ENCODE data around the gene DPP9.

DPP9 gene

GRCh38 chr19:4640247-4641000 lies 83.2 kb downstream of the DPP9 start:
- peak overlapping the region; percentile 78 for H3K4me2 ChIP-seq (ENCODE audit: low read depth, low read length, poor library complexity, severe bottlenecking)
- H3K27me3 ChIP-seq (ENCODE audit: insufficient read depth, low read length, poor library complexity, severe bottlenecking): no peaks in the 10 kb centered on the region
- H3K36me3 ChIP-seq (ENCODE audit: insufficient read depth, low read length): no peaks in the 10 kb centered on the region
- H3K9me3 ChIP-seq (ENCODE audit: insufficient read depth, low read depth, low read length): no peaks in the 10 kb centered on the region
- H3F3A ChIP-seq (ENCODE audit: low read depth): no peaks in the 10 kb centered on the region
- no peak overlapping the region for H2AFZ ChIP-seq (ENCODE audit: low read length)
- peaks cover 33% of the 10 kb centered on the region for H3K79me2 ChIP-seq (ENCODE audit: insufficient read depth, low read length)
- no peak for TF ChIP-seq EZH2phosphoT487 (IDR thresholded peaks at IDR 0.05; ENCODE audit: borderline replicate concordance)
- no peak for TF ChIP-seq CTCF (conservative IDR thresholded peaks at IDR 0.05; ENCODE audit: low read length)
- H3K9ac ChIP-seq (ENCODE audit: low read depth, low read length, poor library complexity, severe bottlenecking): peak overlapping the region; percentile 91
- peak overlapping the region; percentile 96 for H3K4me3 ChIP-seq (ENCODE audit: low read length, poor library complexity, severe bottlenecking)
- peaks cover 39% of the 10 kb centered on the region for H3K4me1 ChIP-seq (ENCODE audit: insufficient read depth, low read length, poor library complexity, severe bottlenecking)
- H3K9me2 ChIP-seq (replicated peaks; ENCODE audit: low read depth, low read length): no peaks in the 10 kb centered on the region
- peaks cover 4% of the 10 kb centered on the region for H4K20me1 ChIP-seq (ENCODE audit: insufficient read depth, low read length, poor library complexity, severe bottlenecking)

- Histone ChIP-seq H3K4me3 (ENCODE audit: low read length, poor library complexity, severe bottlenecking) (peak overlapping the region; percentile 96), H3K9ac (ENCODE audit: low read depth, low read length, poor library complexity, severe bottlenecking) (peak overlapping the region; percentile 91), H3K36me3 (ENCODE audit: insufficient read depth, low read length) (no peaks in the 10 kb centered on the region), H3K79me2 (ENCODE audit: insufficient read depth, low read length) (peaks cover 33% of the 10 kb centered on the region), H3F3A (ENCODE audit: low read depth) (no peaks in the 10 kb centered on the region), H4K20me1 (ENCODE audit: insufficient read depth, low read length, poor library complexity, severe bottlenecking) (peaks cover 4% of the 10 kb centered on the region), H2AFZ (ENCODE audit: low read length) (peak overlapping the region; percentile 64; the same call in 1 of the 2 replicates), H3K4me1 (ENCODE audit: insufficient read depth, low read length, poor library complexity, severe bottlenecking) (peaks cover 39% of the 10 kb centered on the region), H3K4me2 (ENCODE audit: low read depth, low read length, poor library complexity, severe bottlenecking) (peak overlapping the region; percentile 78), H3K9me3 (ENCODE audit: insufficient read depth, low read depth, low read length) (no peaks in the 10 kb centered on the region), H3K27me3 (ENCODE audit: insufficient read depth, low read length, poor library complexity, severe bottlenecking) (no peaks in the 10 kb centered on the region), H3K9me2 (replicated peaks; ENCODE audit: low read depth, low read length) (no peaks in the 10 kb centered on the region)
- TF ChIP-seq CTCF (conservative IDR thresholded peaks at IDR 0.05; ENCODE audit: low read length) (no peak), EZH2phosphoT487 (IDR thresholded peaks at IDR 0.05; ENCODE audit: borderline replicate concordance) (no peak)
Measured at GRCh38 chr19:4639531-4640246, 84.0 kb downstream of the DPP9 start.

GRCh38 chr19:4638828-4639530 lies 84.7 kb downstream of the DPP9 start, which contains the start of gene TNFAIP8L1:
TSS of gene TNFAIP8L1 (plus strand) at chr19:4639516. CDS start at chr19:4651870, 12,354 bp downstream.
- H3K79me2 ChIP-seq (ENCODE audit: insufficient read depth, low read length): peaks cover 33% of the 10 kb centered on the region
- peak within 1 kb of the TSS; percentile 91 for H3K9ac ChIP-seq (ENCODE audit: low read depth, low read length, poor library complexity, severe bottlenecking)
- peak within 1 kb of the TSS; percentile 96 for H3K4me3 ChIP-seq (ENCODE audit: low read length, poor library complexity, severe bottlenecking)
- H4K20me1 ChIP-seq (ENCODE audit: insufficient read depth, low read length, poor library complexity, severe bottlenecking): peaks cover 4% of the 10 kb centered on the region
- no peaks in the 10 kb centered on the region for H3K9me2 ChIP-seq (replicated peaks; ENCODE audit: low read depth, low read length)
- no peaks in the 10 kb centered on the region for H3K9me3 ChIP-seq (ENCODE audit: insufficient read depth, low read depth, low read length)
- H3K4me2 ChIP-seq (ENCODE audit: low read depth, low read length, poor library complexity, severe bottlenecking): peak within 1 kb of the TSS; percentile 88
- peaks cover 39% of the 10 kb centered on the region for H3K4me1 ChIP-seq (ENCODE audit: insufficient read depth, low read length, poor library complexity, severe bottlenecking)
- H3F3A ChIP-seq (ENCODE audit: low read depth): no peaks in the 10 kb centered on the region
- no peak for TF ChIP-seq CTCF (conservative IDR thresholded peaks at IDR 0.05; ENCODE audit: low read length)
- TF ChIP-seq EZH2phosphoT487 (IDR thresholded peaks at IDR 0.05; ENCODE audit: borderline replicate concordance): no peak
- no peaks in the 10 kb centered on the region for H3K27me3 ChIP-seq (ENCODE audit: insufficient read depth, low read length, poor library complexity, severe bottlenecking)
- no peaks in the 10 kb centered on the region for H3K36me3 ChIP-seq (ENCODE audit: insufficient read depth, low read length)
- peak within 1 kb of the TSS; percentile 64; the same call in 1 of the 2 replicates for H2AFZ ChIP-seq (ENCODE audit: low read length)
